ENCODE data around the gene SMARCA1.

- TF ChIP-seq POLR2A (IDR thresholded peaks at IDR 0.05) (peak; percentile 26 to 62 (median 60)), CTCF (IDR thresholded peaks at IDR 0.05) (no peak)
These were observed at the start of gene SMARCA1 for GRCh38 chrX:129523079-129523911.
